22Rv1 (cell line): Measurements from ENCODE around the gene SLC32A1.

Experiments
- H3K27ac ChIP-seq: fragments of 450-650 bp; 2 replicates; pipeline ENCODE4 v1.5.1; 2017
- CTCF ChIP-seq: fragments of 450-650 bp; IDR thresholded peaks from 2 replicates; pipeline ENCODE4 v1.5.1; 2017; ENCODE audit warnings: mild to moderate bottlenecking
- ZFX ChIP-seq: fragments of 450-650 bp; IDR thresholded peaks from 2 replicates; pipeline ENCODE4 v1.6.1; 2017; ENCODE audit warnings: antibody characterized with exemption, borderline replicate concordance

The SLC32A1 gene

GRCh38 chr20:38706509-38706908 is 17.8 kb upstream of the SLC32A1 start:
- TF ChIP-seq ZFX: no peak
- TF ChIP-seq CTCF: no peak
- H3K27ac ChIP-seq: no peak overlapping the region

GRCh38 chr20:38714308-38714707 is 10.0 kb upstream of the SLC32A1 start:
- no peak for TF ChIP-seq ZFX
- no peak for TF ChIP-seq CTCF
- no peak overlapping the region for H3K27ac ChIP-seq

- H3K27ac ChIP-seq: no peak overlapping the region
- TF ChIP-seq ZFX: no peak
- no peak for TF ChIP-seq CTCF
Observed at GRCh38 chr20:38715646-38716045, 8.6 kb upstream of the SLC32A1 start.

GRCh38 chr20:38722683-38723016 is 1.6 kb upstream of the SLC32A1 start:
- no peak overlapping the region for H3K27ac ChIP-seq
- TF ChIP-seq ZFX (no peak), CTCF (no peak)

GRCh38 chr20:38723017-38723847 is 1.1 kb upstream of the SLC32A1 start:
- no peak for TF ChIP-seq ZFX
- no peak for TF ChIP-seq CTCF
- no peak overlapping the region for H3K27ac ChIP-seq

GRCh38 chr20:38724626-38725147 is 401 bp downstream of the SLC32A1 start:
- TF ChIP-seq CTCF (no peak), ZFX (no peak)
- no peak overlapping the region for H3K27ac ChIP-seq

GRCh38 chr20:38725148-38725901 is 1.0 kb downstream of the SLC32A1 start:
- no peak overlapping the region for H3K27ac ChIP-seq
- TF ChIP-seq CTCF (no peak), ZFX (no peak)
